PFSK-1 (cell line): ENCODE data around the gene GNAO1.

Source experiments
- POLR2AphosphoS5 ChIP-seq: IDR thresholded peaks from 2 replicates; pipeline ENCODE4 v1.6.1; 2012; ENCODE audit warnings: low read depth, mild to moderate bottlenecking, control low read depth, low read length, moderate library complexity
- REST ChIP-seq, 2 experiments: IDR thresholded peaks; 2 replicates each; pipeline versions ENCODE4 v1.6.1 to v1.8.0; 2011 to 2012; ENCODE audit warnings: low read depth in 2 of 2, low read length in 2 of 2, control low read depth in 1 of 2, inconsistent platforms in 1 of 2, mild to moderate bottlenecking in 1 of 2, moderate library complexity in 1 of 2; ENCODE audit not compliant: insufficient read depth in 1 of 2

GRCh38 chr16:56275801-56276200 is 84.5 kb downstream of the GNAO1 start:
- TF ChIP-seq REST (IDR thresholded peaks at IDR 0.05; ENCODE audit: insufficient read depth in 1 of 2, low read depth in 2 of 2, low read length in 2 of 2) (no peak), POLR2AphosphoS5 (no peak)
